Hematopoietic multipotent progenitor cell treated with erythropoietin and hydrocortisone succinate and interleukin-3 and kit ligand, for 17 days (in vitro differentiated cells): ENCODE results near the gene GPR21.

Experiments
- DNase-seq: peaks from one replicate; pipeline ENCODE4 v3.0.0-alpha.2; 2015; ENCODE audit warnings: low spot score

GPR21 gene

GRCh38 chr9:123063896-123064295 is 30.4 kb downstream of the GPR21 start:
- DNase-seq: no peak

GRCh38 chr9:123064716-123065115 is 31.2 kb downstream of the GPR21 start:
- no peak for DNase-seq

GRCh38 chr9:123065196-123065595 is 31.7 kb downstream of the GPR21 start:
- no peak for DNase-seq

- no peak for DNase-seq
These were observed 33.7 kb downstream of the GPR21 start for GRCh38 chr9:123067136-123067535.

GRCh38 chr9:123069010-123069481 is 35.6 kb downstream of the GPR21 start:
- no peak for DNase-seq

- DNase-seq: no peak
These were observed 36.7 kb downstream of the GPR21 start for GRCh38 chr9:123070198-123070597.

GRCh38 chr9:123072407-123072995 is 39.0 kb downstream of the GPR21 start:
- DNase-seq: no peak

GRCh38 chr9:123073441-123073840 is 40.0 kb downstream of the GPR21 start:
- DNase-seq: no peak

GRCh38 chr9:123073991-123074422 is 40.5 kb downstream of the GPR21 start:
- DNase-seq: no peak

- no peak for DNase-seq
These were observed 41.2 kb downstream of the GPR21 start for GRCh38 chr9:123074628-123075027.

GRCh38 chr9:123080444-123080843 is 47.0 kb downstream of the GPR21 start:
- no peak for DNase-seq

- peak; percentile 57 for DNase-seq
These were observed 48.4 kb downstream of the GPR21 start for GRCh38 chr9:123081824-123082223.

- no peak for DNase-seq
These were observed 50.2 kb downstream of the GPR21 start for GRCh38 chr9:123083680-123084079.

GRCh38 chr9:123084256-123084655 is 50.8 kb downstream of the GPR21 start:
- DNase-seq: no peak
